NB4 (cell line): Measurements from ENCODE around the gene NSMCE1.

Experiments used
- DNase-seq: peaks from one replicate; pipeline ENCODE4 v3.0.0; 2010; ENCODE audit warnings: low read depth
- H3K4me3 ChIP-seq: one replicate; pipeline ENCODE4 v1.5.1; 2011; ENCODE audit warnings: mild to moderate bottlenecking, low read depth, low read length, moderate library complexity
- MAX ChIP-seq: IDR thresholded peaks from 2 replicates; pipeline ENCODE4 v1.6.1; 2011; ENCODE audit warnings: low read depth, low read length
- MYC ChIP-seq: IDR thresholded peaks from 2 replicates; pipeline ENCODE4 v1.6.1; 2011; ENCODE audit warnings: low read depth, low read length
- POLR2A ChIP-seq: IDR thresholded peaks from 2 replicates; pipeline ENCODE4 v1.6.1; 2011; ENCODE audit warnings: mild to moderate bottlenecking; ENCODE audit not compliant: insufficient read length; ENCODE audit errors: extremely low read depth
- TF ChIP-seq, protein P1 (sequence below): IDR thresholded peaks from one replicate; pipeline ENCODE4 v1.5.1; 2012; ENCODE audit warnings: low read depth, low read length

Gene NSMCE1

GRCh38 chr16:27242868-27243590 is 25.5 kb downstream of the NSMCE1 start:
- TF ChIP-seq MAX (no peak), POLR2A (no peak), MYC (no peak)
- TF ChIP-seq, protein P1, sequence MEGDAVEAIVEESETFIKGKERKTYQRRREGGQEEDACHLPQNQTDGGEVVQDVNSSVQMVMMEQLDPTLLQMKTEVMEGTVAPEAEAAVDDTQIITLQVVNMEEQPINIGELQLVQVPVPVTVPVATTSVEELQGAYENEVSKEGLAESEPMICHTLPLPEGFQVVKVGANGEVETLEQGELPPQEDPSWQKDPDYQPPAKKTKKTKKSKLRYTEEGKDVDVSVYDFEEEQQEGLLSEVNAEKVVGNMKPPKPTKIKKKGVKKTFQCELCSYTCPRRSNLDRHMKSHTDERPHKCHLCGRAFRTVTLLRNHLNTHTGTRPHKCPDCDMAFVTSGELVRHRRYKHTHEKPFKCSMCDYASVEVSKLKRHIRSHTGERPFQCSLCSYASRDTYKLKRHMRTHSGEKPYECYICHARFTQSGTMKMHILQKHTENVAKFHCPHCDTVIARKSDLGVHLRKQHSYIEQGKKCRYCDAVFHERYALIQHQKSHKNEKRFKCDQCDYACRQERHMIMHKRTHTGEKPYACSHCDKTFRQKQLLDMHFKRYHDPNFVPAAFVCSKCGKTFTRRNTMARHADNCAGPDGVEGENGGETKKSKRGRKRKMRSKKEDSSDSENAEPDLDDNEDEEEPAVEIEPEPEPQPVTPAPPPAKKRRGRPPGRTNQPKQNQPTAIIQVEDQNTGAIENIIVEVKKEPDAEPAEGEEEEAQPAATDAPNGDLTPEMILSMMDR = no peak
- no peak for DNase-seq
- H3K4me3 ChIP-seq = no peak overlapping the region

GRCh38 chr16:27242398-27242797 is 26.2 kb downstream of the NSMCE1 start:
- DNase-seq = no peak
- H3K4me3 ChIP-seq = no peak overlapping the region
- TF ChIP-seq, protein P1 = no peak
- TF ChIP-seq MYC = no peak
- TF ChIP-seq POLR2A = no peak
- no peak for TF ChIP-seq MAX

GRCh38 chr16:27241658-27242057 is 26.9 kb downstream of the NSMCE1 start:
- no peak for DNase-seq
- TF ChIP-seq, protein P1 = no peak
- no peak for TF ChIP-seq POLR2A
- no peak for TF ChIP-seq MAX
- TF ChIP-seq MYC = no peak

GRCh38 chr16:27240948-27241531 is 27.5 kb downstream of the NSMCE1 start:
- DNase-seq = no peak
- H3K4me3 ChIP-seq = no peak overlapping the region
- no peak for TF ChIP-seq MYC
- TF ChIP-seq POLR2A = no peak

More at GRCh38 chr16:27241658-27242057, 26.9 kb downstream of the NSMCE1 start:
- no peak overlapping the region for H3K4me3 ChIP-seq

DNA sequence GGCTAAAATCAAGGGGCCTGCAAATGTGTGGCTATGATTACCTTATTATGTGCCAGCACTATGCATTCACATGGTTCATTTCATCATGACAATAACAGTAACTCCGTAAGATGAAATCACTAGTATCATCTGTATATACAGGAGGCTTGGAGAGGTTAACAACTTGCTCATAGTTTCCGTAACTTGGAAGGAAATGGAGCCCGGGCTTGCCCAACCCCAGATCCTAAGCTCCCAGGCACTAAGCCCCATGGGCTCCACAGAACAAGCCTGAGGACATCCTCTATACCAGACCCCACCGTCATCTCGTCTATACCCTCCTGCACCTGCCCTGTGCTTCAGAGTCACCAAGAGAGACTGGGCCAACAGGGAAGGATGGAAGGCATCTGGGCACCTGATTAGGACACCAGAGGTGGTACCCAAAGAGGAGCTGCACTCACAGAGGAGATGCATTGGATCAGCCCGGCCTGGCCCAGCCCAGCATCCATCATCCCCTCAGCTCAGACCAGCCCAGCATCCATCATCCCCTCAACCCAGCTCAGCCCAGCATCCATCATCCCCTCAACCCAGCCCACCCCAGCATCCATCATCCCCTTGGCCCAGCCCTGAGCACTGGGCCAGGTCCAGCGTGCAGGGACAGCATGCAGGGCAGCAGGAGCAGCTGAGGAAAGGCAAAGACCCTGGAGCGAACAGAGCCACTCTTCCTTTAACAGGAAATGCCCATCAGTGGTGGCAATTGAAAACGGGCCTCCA is 28.5 kb downstream of the NSMCE1 start:
- TF ChIP-seq MAX = no peak
- TF ChIP-seq POLR2A = no peak
- TF ChIP-seq MYC = no peak
- DNase-seq = no peak
- no peak overlapping the region for H3K4me3 ChIP-seq

- DNase-seq = no peak
- no peak for TF ChIP-seq MAX
- TF ChIP-seq POLR2A = no peak
- TF ChIP-seq MYC = no peak
- TF ChIP-seq, protein P1 = no peak
- H3K4me3 ChIP-seq = no peak overlapping the region
Observed at GRCh38 chr16:27239026-27239425, 29.5 kb downstream of the NSMCE1 start.
